HG03520 (cell line): ENCODE results near the gene BAHCC1.

Experiments used
- ATAC-seq: cut with Tn5 transposase; IDR thresholded peaks from one replicate; pipeline ENCODE4 v1.9.1; 2021; ENCODE audit warnings: mild to moderate bottlenecking, moderate library complexity; ENCODE audit not compliant: unreplicated experiment

The BAHCC1 gene

GRCh38 chr17:81459224-81459623 lies 64.0 kb downstream of the BAHCC1 start:
- no peak for ATAC-seq

DNA sequence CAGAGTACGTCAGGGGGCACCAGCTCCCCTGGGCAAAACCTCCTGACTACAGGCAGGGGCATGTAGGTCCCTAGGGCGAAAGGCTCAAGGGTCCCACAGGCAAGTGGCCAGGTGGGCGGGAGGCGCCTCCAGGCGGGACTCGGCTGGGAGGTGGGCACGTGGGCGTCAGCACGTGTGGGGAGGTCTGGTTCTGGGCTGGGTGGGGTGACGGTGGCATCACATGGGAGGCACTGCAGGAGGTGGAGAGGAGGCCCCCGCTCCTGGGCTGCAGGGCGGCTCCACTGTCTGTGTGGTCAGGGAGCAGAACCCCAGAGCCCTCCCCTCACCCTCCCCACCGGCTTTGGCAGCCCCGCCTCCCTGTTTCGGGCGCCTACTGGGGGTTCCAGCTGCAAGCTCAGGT lies 64.6 kb downstream of the BAHCC1 start:
- ATAC-seq: no peak

GRCh38 chr17:81460856-81461460 lies 65.7 kb downstream of the BAHCC1 start:
- ATAC-seq: no peak

DNA sequence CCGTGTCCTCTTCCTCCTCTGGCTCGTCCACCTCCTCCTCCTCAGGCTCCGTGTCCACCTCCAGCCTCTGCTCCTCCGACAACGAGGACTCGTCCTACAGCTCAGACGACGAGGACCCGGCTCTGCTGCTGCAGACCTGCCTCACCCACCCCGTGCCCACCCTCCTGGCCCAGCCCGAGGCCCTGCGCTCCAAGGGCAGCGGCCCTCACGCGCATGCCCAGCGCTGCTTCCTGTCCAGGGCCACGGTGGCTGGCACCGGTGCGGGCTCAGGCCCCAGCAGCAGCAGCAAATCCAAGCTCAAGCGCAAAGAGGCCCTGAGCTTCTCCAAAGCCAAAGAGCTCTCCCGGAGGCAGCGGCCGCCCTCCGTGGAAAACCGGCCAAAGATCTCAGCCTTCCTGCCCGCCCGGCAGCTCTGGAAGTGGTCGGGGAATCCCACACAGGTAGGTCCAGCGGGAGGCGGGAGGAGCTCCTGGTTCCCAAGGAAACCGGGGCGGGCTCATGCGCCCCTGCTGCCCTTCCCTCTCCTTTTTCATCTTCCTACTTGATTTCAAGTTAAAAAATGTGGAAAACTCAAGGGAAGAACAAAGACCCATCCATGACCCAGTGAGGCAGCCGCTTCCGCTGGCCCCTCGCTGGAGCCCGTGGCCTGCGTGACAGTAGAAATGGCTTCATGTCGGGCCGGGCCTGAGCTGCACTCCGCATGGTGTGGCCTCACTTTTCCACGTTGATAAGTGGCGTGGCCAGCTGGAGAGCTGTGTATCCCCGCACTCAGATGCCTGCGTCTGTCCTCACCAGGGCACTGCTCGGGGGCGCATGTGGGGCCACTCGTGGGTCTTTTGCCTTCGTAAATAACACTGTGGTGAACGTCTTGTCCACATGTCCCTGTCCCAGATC lies 66.6 kb downstream of the BAHCC1 start:
- no peak for ATAC-seq

- ATAC-seq: no peak
Observed at GRCh38 chr17:81462506-81463125, 67.4 kb downstream of the BAHCC1 start.

DNA sequence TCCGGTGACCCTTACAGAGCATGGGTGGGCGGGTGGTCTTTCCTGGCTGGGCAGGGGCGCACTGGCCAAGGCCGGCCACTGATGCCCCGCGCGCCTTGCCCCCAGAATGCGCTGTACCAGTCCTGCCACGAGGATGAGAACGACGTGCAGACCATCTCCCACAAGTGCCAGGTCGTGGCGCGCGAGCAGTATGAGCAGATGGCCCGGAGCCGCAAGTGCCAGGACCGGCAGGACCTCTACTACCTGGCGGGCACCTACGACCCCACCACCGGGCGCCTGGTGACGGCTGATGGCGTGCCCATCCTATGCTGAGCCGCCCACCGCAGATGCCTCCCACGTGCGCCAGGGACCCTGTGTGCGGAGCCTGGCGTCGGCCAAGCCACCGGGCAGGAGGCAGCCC lies 68.2 kb downstream of the BAHCC1 start:
- ATAC-seq: no peak

DNA sequence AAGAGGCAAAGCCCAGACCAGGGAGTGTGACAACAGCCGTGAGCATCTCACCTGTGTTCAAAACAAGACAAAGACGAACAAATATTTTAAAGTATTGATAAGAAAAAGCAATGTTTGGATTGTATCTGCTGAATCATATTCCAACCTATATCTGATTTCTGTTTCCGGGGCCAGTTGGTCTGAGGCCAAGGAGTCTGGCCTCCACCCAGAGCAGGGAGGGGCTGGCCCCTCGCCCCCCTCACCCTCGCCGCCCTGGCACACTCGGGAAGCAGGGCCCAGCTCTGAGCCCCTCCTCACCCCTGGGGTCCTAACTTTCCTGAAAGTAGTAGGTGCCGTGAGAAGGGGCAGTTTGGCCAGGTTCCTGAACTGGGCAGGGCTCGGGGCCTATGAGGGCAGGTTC lies 69.3 kb downstream of the BAHCC1 start:
- no peak for ATAC-seq

DNA sequence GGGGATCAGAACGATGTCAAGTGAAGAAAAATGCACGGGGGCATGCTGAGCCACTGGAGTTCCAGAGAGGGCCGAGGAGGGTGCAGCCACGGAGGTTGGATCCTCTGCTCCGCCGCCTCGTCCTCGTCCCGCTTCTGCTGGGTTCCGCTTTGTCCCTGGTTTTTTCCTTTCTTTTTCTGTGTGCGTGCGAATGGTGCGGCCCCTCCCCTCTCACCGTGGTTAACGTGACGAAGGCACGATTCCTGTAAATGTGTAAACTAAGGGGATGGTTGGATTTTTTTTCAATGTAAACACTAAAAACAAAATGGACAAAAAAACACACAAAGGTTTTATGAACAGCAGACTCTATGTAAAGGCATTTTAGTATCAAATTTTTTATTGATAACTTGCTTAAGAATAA lies 70.7 kb downstream of the BAHCC1 start:
- ATAC-seq: no peak

- no peak for ATAC-seq
Observed at GRCh38 chr17:81466564-81467472, 71.6 kb downstream of the BAHCC1 start.

DNA sequence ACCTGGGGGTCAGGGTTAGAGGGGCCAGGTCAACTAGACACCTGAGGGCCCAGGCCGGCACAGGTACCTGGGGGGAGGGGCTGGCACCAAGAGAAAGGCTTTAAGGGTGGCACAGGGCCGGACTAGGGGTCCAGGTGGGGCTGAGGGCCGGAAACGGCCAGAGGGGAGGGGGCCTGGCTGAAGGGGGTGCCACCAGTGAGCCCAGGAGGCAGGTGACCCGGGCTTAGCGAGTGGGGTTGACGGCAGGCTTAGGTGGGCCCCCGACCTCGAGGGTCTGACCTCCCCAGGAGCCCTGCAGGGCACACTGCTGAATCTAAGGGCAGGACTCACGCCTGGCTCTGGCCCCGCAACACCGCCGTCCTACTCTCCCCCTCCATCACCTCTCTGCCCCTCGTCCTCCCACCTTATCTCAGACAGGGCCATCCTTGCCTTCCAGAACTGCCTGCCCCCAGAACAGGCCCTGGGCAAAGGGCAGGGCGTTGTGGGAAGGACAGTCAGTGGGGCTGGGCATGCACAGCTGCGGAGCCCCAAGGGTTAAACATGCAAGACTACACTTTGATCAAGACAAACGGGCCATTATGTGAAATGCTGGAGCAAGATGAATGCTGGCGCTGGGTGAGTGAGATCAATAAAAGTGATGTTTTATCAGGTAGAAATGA lies 73.0 kb downstream of the BAHCC1 start:
- ATAC-seq: no peak

GRCh38 chr17:81468770-81469121 lies 73.5 kb downstream of the BAHCC1 start:
- ATAC-seq: no peak

- no peak for ATAC-seq
Observed at GRCh38 chr17:81469266-81469665, 74.0 kb downstream of the BAHCC1 start.

GRCh38 chr17:81470270-81470943 lies 75.2 kb downstream of the BAHCC1 start:
- no peak for ATAC-seq

GRCh38 chr17:81470944-81471817 lies 75.9 kb downstream of the BAHCC1 start:
- no peak for ATAC-seq

- ATAC-seq: no peak
Observed at GRCh38 chr17:81471818-81472456, 76.7 kb downstream of the BAHCC1 start.

- ATAC-seq: no peak
Observed at GRCh38 chr17:81473019-81473418, 77.8 kb downstream of the BAHCC1 start.

DNA sequence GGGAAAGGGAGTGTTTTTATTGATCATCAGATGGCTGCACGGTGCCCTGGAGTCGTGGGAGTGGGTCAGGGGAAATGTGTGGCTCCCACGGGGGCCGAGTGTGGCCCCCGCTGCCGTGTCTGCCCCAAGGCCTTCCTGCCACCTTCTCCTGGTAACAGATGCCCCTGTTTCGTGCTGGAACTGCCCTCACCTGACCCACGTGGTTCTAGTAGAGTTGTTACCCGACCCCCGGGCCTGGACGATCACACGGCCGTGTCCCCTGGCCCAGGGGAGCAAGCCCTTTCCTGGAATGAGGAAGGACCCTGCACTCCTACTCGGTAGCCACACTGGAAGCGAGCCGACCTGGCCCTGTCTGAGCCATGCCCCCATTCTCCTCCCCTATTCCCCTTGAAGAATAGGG lies 79.7 kb downstream of the BAHCC1 start:
- no peak for ATAC-seq

GRCh38 chr17:81476097-81476496 lies 80.8 kb downstream of the BAHCC1 start:
- no peak for ATAC-seq

- no peak for ATAC-seq
Observed at GRCh38 chr17:81476635-81477034, 81.4 kb downstream of the BAHCC1 start.
